Measurements from ENCODE around the gene NDUFAF2. TPM values are rescaled to one million over a fixed set of nuclear protein-coding genes. Genes with fewer than 3 reads are reported as not detected.
"Not testable (repeated sequence)": the region's sequence is repeated elsewhere in the genome, so short reads cannot be mapped to it uniquely, and the experiment has no call there.

Gene NDUFAF2
- total RNA-seq, 5 donors from 2014 or later (not counting 1 experiment from before 2014, with no cell fraction given): 10.8 to 18.4 (median 18.0) TPM

GRCh38 chr5:61082516-61083280 lies 137.7 kb downstream of the NDUFAF2 start:
- Mint-ChIP-seq H3K27me3 (no peaks in the 10 kb centered on the region), H3K4me3 (no peak overlapping the region), H3K36me3 (peaks cover 61% of the 10 kb centered on the region), H3K27ac (no peak overlapping the region), H3K4me1 (no peaks in the 10 kb centered on the region), H3K9me3 (peaks cover 0 to 4% (median 0%) of the 10 kb centered on the region in 3 donors)
- DNase-seq (no peak), ATAC-seq (replicated peaks in 1 of 4) (no peak)
- Histone ChIP-seq H3K4me3 (ENCODE audit: control insufficient read depth in 1 of 2, extremely low read depth in 1 of 2, low read length in 1 of 2) (no peak overlapping the region), H3K4me1 (ENCODE audit: control insufficient read depth in 1 of 2, extremely low read depth in 1 of 2, insufficient read depth in 2 of 2, low read length in 2 of 2) (no peaks in the 10 kb centered on the region), H3K9me3 (no peaks in the 10 kb centered on the region), H3K36me3 (ENCODE audit: control insufficient read depth in 2 of 2, extremely low read depth in 1 of 2, insufficient read depth in 1 of 2, low read length in 1 of 2) (no peaks in the 10 kb centered on the region), H3K27me3 (replicated peaks in 1 of 2; ENCODE audit: control insufficient read depth in 2 of 2, extremely low read depth in 1 of 2, insufficient read depth in 2 of 2, low read length in 1 of 2) (no peaks in the 10 kb centered on the region), H3K27ac (ENCODE audit: low read length) (no peak overlapping the region)
- ChIA-PET CTCF (no interaction called here), POLR2A (no interaction called here)
- no CpG with 5 or more reads among the region's 3 CpGs for WGBS (ENCODE audit: insufficient coverage)

GRCh38 chr5:61084658-61085057 lies 139.7 kb downstream of the NDUFAF2 start:
- H3K4me3 Mint-ChIP-seq: no peak overlapping the region
- no peak overlapping the region for H3K27ac Mint-ChIP-seq
- Histone ChIP-seq H3K4me3 (ENCODE audit: control insufficient read depth in 1 of 2, extremely low read depth in 1 of 2, low read length in 1 of 2) (no peak overlapping the region), H3K27me3 (replicated peaks in 1 of 2; ENCODE audit: control insufficient read depth in 2 of 2, extremely low read depth in 1 of 2, insufficient read depth in 2 of 2, low read length in 1 of 2) (no peaks in the 10 kb centered on the region), H3K27ac (ENCODE audit: low read length) (no peak overlapping the region), H3K4me1 (ENCODE audit: control insufficient read depth in 1 of 2, extremely low read depth in 1 of 2, insufficient read depth in 2 of 2, low read length in 2 of 2) (no peaks in the 10 kb centered on the region), H3K36me3 (ENCODE audit: control insufficient read depth in 2 of 2, extremely low read depth in 1 of 2, insufficient read depth in 1 of 2, low read length in 1 of 2) (no peaks in the 10 kb centered on the region), H3K9me3 (no peaks in the 10 kb centered on the region)
- peaks cover 56% of the 10 kb centered on the region for H3K36me3 Mint-ChIP-seq
- no peak for DNase-seq
- H3K27me3 Mint-ChIP-seq: no peaks in the 10 kb centered on the region
- ChIA-PET CTCF (no interaction called here), POLR2A (no interaction called here)
- ATAC-seq (replicated peaks in 1 of 4): no peak
- H3K9me3 Mint-ChIP-seq: peaks cover 0 to 4% (median 0%) of the 10 kb centered on the region in 3 donors
- no peaks in the 10 kb centered on the region for H3K4me1 Mint-ChIP-seq
- WGBS (ENCODE audit: insufficient coverage): no CpG with 5 or more reads among the region's 1 CpG

- no peaks in the 10 kb centered on the region for H3K4me1 Mint-ChIP-seq
- H3K27me3 Mint-ChIP-seq: no peaks in the 10 kb centered on the region
- H3K9me3 Mint-ChIP-seq: peaks cover 0 to 4% (median 0%) of the 10 kb centered on the region in 3 donors
- H3K27ac Mint-ChIP-seq: no peak overlapping the region
- H3K9me3 ChIP-seq: no peaks in the 10 kb centered on the region
- H3K27ac ChIP-seq (ENCODE audit: low read length): no peak overlapping the region
- H3K36me3 ChIP-seq (ENCODE audit: control insufficient read depth in 2 of 2, extremely low read depth in 1 of 2, insufficient read depth in 1 of 2, low read length in 1 of 2): no peaks in the 10 kb centered on the region
- peaks cover 52% of the 10 kb centered on the region for H3K36me3 Mint-ChIP-seq
- no peak overlapping the region for H3K4me3 ChIP-seq (ENCODE audit: control insufficient read depth in 1 of 2, extremely low read depth in 1 of 2, low read length in 1 of 2)
- DNase-seq (no peak), ATAC-seq (replicated peaks in 1 of 4) (no peak)
- no CpG with 5 or more reads among the region's 1 CpG for WGBS (ENCODE audit: insufficient coverage)
- H3K4me1 ChIP-seq (ENCODE audit: control insufficient read depth in 1 of 2, extremely low read depth in 1 of 2, insufficient read depth in 2 of 2, low read length in 2 of 2): no peaks in the 10 kb centered on the region
- no peaks in the 10 kb centered on the region for H3K27me3 ChIP-seq (replicated peaks in 1 of 2; ENCODE audit: control insufficient read depth in 2 of 2, extremely low read depth in 1 of 2, insufficient read depth in 2 of 2, low read length in 1 of 2)
- no peak overlapping the region for H3K4me3 Mint-ChIP-seq
- ChIA-PET CTCF (no interaction called here), POLR2A (interaction anchor here in 1 of 2 donors (0.6 kb wide), 1 partner anchor 445 kb away, joined by 7 read pairs; no protein-coding TSS in a partner anchor)
Observed at GRCh38 chr5:61085885-61086284, 140.9 kb downstream of the NDUFAF2 start.

DNA sequence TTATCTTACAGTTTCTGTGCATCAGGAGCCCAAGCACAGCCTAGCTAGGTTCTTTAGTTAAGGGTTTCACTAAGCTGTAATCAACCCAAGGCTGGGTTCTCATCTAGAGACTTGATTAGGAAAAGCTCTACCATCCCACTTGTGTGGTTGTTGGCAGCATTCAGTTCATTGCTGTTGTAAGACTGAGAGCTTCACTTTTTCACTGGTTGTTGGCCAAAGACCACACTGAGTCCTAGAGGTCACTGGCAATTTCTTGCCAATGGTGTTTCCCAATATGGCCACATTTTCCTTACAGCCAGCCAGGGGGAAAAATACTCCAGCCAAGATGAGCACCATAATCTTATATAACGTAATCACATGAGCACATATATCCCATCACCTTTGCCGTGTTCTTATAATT lies 142.9 kb downstream of the NDUFAF2 start:
- H3K4me1 Mint-ChIP-seq: no peaks in the 10 kb centered on the region
- ATAC-seq (replicated peaks in 1 of 4) (no peak), DNase-seq (no peak)
- H3K4me3 Mint-ChIP-seq: no peak overlapping the region
- WGBS (ENCODE audit: insufficient coverage): no CpG with 5 or more reads among the region's 2 CpGs
- no peaks in the 10 kb centered on the region for H3K9me3 ChIP-seq
- H3K4me1 ChIP-seq (ENCODE audit: control insufficient read depth in 1 of 2, extremely low read depth in 1 of 2, insufficient read depth in 2 of 2, low read length in 2 of 2): no peaks in the 10 kb centered on the region
- ChIA-PET CTCF (no interaction called here), POLR2A (no interaction called here)
- H3K27me3 ChIP-seq (replicated peaks in 1 of 2; ENCODE audit: control insufficient read depth in 2 of 2, extremely low read depth in 1 of 2, insufficient read depth in 2 of 2, low read length in 1 of 2): no peaks in the 10 kb centered on the region
- H3K36me3 Mint-ChIP-seq: peaks cover 58% of the 10 kb centered on the region
- peaks cover 0 to 10% (median 5%) of the 10 kb centered on the region in 3 donors for H3K9me3 Mint-ChIP-seq
- H3K4me3 ChIP-seq (ENCODE audit: control insufficient read depth in 1 of 2, extremely low read depth in 1 of 2, low read length in 1 of 2): no peak overlapping the region
- no peak overlapping the region for H3K27ac Mint-ChIP-seq
- no peaks in the 10 kb centered on the region for H3K36me3 ChIP-seq (ENCODE audit: control insufficient read depth in 2 of 2, extremely low read depth in 1 of 2, insufficient read depth in 1 of 2, low read length in 1 of 2)
- H3K27me3 Mint-ChIP-seq: no peaks in the 10 kb centered on the region
- no peak overlapping the region for H3K27ac ChIP-seq (ENCODE audit: low read length)

GRCh38 chr5:61089351-61089750 lies 144.3 kb downstream of the NDUFAF2 start:
- H3K36me3 Mint-ChIP-seq: peaks cover 53% of the 10 kb centered on the region
- CTCF ChIA-PET: no interaction called here
- H3K27me3 ChIP-seq (replicated peaks in 1 of 2; ENCODE audit: control insufficient read depth in 2 of 2, extremely low read depth in 1 of 2, insufficient read depth in 2 of 2, low read length in 1 of 2): no peaks in the 10 kb centered on the region
- no peak overlapping the region for H3K27ac Mint-ChIP-seq
- H3K27ac ChIP-seq (ENCODE audit: low read length): no peak overlapping the region
- no peak overlapping the region for H3K4me3 ChIP-seq (ENCODE audit: control insufficient read depth in 1 of 2, extremely low read depth in 1 of 2, low read length in 1 of 2)
- no peaks in the 10 kb centered on the region for H3K4me1 ChIP-seq (ENCODE audit: control insufficient read depth in 1 of 2, extremely low read depth in 1 of 2, insufficient read depth in 2 of 2, low read length in 2 of 2)
- no peak overlapping the region for H3K4me3 Mint-ChIP-seq
- POLR2A ChIA-PET: no interaction called here
- no CpG with 5 or more reads among the region's 2 CpGs for WGBS (ENCODE audit: insufficient coverage)
- no peaks in the 10 kb centered on the region for H3K27me3 Mint-ChIP-seq
- ATAC-seq (replicated peaks in 1 of 4): no peak
- H3K36me3 ChIP-seq (ENCODE audit: control insufficient read depth in 2 of 2, extremely low read depth in 1 of 2, insufficient read depth in 1 of 2, low read length in 1 of 2): no peaks in the 10 kb centered on the region
- no peak for DNase-seq
- H3K9me3 ChIP-seq: no peaks in the 10 kb centered on the region
- H3K4me1 Mint-ChIP-seq: no peaks in the 10 kb centered on the region
- H3K9me3 Mint-ChIP-seq: peaks cover 0 to 7% (median 5%) of the 10 kb centered on the region in 3 donors

DNA sequence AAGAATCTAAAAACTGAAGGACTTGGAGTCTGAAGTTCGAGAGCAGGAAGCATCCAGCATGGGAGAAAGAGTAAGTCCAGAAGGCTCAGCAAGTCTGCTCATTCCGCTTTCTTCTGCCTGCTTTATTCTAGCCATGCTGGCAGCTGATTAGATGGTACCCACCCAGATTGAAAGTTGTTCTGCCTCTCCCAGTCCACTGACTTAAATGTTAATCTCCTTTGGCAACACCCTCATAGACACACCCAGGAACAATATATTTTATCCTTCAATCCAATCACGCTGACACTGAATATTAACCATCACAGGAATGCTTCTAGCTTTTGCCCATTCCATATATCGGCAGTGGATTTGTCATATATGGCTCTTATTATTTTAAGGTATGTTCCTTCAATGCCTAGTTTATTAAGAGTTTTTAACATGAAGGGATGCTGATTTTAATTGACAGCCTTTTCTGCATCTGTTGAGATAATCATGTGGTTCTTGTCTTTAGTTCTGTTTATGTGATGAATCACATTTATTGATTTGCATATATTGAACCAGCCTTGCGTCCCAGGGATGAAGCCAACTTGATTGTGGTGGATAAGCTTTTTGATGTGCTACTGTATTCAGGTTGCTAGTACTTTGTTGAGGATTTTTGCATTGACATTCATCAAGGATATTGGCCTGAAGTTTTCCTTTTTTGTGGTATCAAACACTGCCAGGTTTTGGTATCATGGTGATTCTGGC lies 148.2 kb downstream of the NDUFAF2 start:
- H3K4me3 ChIP-seq (ENCODE audit: control insufficient read depth in 1 of 2, extremely low read depth in 1 of 2, low read length in 1 of 2); H3K36me3 ChIP-seq (ENCODE audit: control insufficient read depth in 2 of 2, extremely low read depth in 1 of 2, insufficient read depth in 1 of 2, low read length in 1 of 2); H3K27me3 ChIP-seq (replicated peaks in 1 of 2; ENCODE audit: control insufficient read depth in 2 of 2, extremely low read depth in 1 of 2, insufficient read depth in 2 of 2, low read length in 1 of 2); ATAC-seq (replicated peaks in 1 of 4); H3K9me3 ChIP-seq; POLR2A ChIA-PET; H3K4me1 Mint-ChIP-seq; CTCF ChIA-PET; H3K4me3 Mint-ChIP-seq; H3K27ac Mint-ChIP-seq; H3K27ac ChIP-seq (ENCODE audit: low read length); DNase-seq; H3K4me1 ChIP-seq (ENCODE audit: control insufficient read depth in 1 of 2, extremely low read depth in 1 of 2, insufficient read depth in 2 of 2, low read length in 2 of 2); H3K27me3 Mint-ChIP-seq; H3K9me3 Mint-ChIP-seq: not testable (repeated sequence)
- 100% methylated on average over 3 of the region's 5 CpGs for WGBS (ENCODE audit: insufficient coverage)
- H3K36me3 Mint-ChIP-seq: peaks cover 36% of the 10 kb centered on the region

All from T-cell (primary cell).